HCT116 (cell line): ENCODE results near the gene SGK1. TPM values are rescaled to one million over a fixed set of nuclear protein-coding genes. Genes with fewer than 3 reads are reported as not detected.

ENCODE experiments used
- ATAC-seq: fragments of 200-7000 bp; cut with Tn5 transposase; 2 replicates; pipeline ENCODE4 v1.9.1; 2020; ENCODE audit warnings: mild to moderate bottlenecking, moderate library complexity
- BruUV-seq: library from RNA; stranded (reverse); fragments of 400-500 nt; replicated peaks from 2 replicates; lab custom pipeline; 2021; lab: Mats Ljungman, UMichigan
- CTCF ChIA-PET: fragments of 300-600 bp; sonication (Branson Sonifier 250); formaldehyde crosslinking; loops from one replicate; lab custom pipeline; 2021; ENCODE audit warnings: antibody characterized with exemption; lab: Charles Lee
- POLR2A ChIA-PET: fragments of 300-600, 350-600 bp; sonication (Branson Sonifier 250); formaldehyde crosslinking; loops from one replicate; lab custom pipeline; 2021; ENCODE audit warnings: antibody characterized with exemption; lab: Charles Lee
- RAD21 ChIA-PET, 2 experiments: fragments of 300-600 bp; sonication (Branson Sonifier 250); formaldehyde crosslinking; loops; one replicate each; lab custom pipeline; 2023; ENCODE audit warnings: low total read pairs in 2 of 2; ENCODE audit not compliant: uncharacterized antibody in 2 of 2, unreplicated experiment in 2 of 2, low non-redundant PET in 1 of 2; lab: Charles Lee
- DNase-seq: peaks from one replicate; pipeline ENCODE4 v3.0.0-alpha.2; 2010; ENCODE audit warnings: low read depth, low spot score
- H2AFZ ChIP-seq: fragments of 200-600 bp; shearing (Covaris generic), sonication (generic); 2 replicates; pipeline ENCODE4 v1.6.1; 2017; ENCODE audit warnings: low read depth, mixed run types, mixed read lengths, antibody characterized with exemption, low read length; ENCODE audit not compliant: poor library complexity, severe bottlenecking
- H3K27ac ChIP-seq: 2 replicates; pipeline ENCODE4 v1.5.1; 2012; ENCODE audit warnings: low read depth, low read length
- H3K27me3 ChIP-seq: fragments of 200-600 bp; sonication (generic); 2 replicates; pipeline ENCODE4 v1.6.1; 2016; ENCODE audit warnings: mixed run types, low read length, mixed read lengths; ENCODE audit not compliant: insufficient read depth
- H3K36me3 ChIP-seq, 2 experiments: fragments of 200-500 bp in 1 of 2; fragments of 200-600 bp in 1 of 2; sonication (Bioruptor generic) in 1 of 2; sonication (generic) in 1 of 2; 2 replicates each; pipeline versions ENCODE4 v1.5.1 to v1.6.1; 2014 to 2016; ENCODE audit warnings: low read length in 2 of 2, inconsistent platforms in 1 of 2, mixed read lengths in 1 of 2, mixed run types in 1 of 2; ENCODE audit not compliant: insufficient read depth in 2 of 2, control insufficient read depth in 1 of 2
- H3K4me1 ChIP-seq, 2 experiments: fragments of 200-600 bp in 1 of 2; sonication (generic) in 1 of 2; 2 replicates each; pipeline versions ENCODE4 v1.5.1 to v1.6.1; 2012 to 2017; ENCODE audit warnings: low read length in 2 of 2, inconsistent platforms in 1 of 2, mild to moderate bottlenecking in 1 of 2, mixed read lengths in 1 of 2, mixed run types in 1 of 2, moderate library complexity in 1 of 2; ENCODE audit not compliant: insufficient read depth in 2 of 2, control insufficient read depth in 1 of 2
- H3K4me2 ChIP-seq: fragments of 200-600 bp; sonication (generic); 2 replicates; pipeline ENCODE4 v1.6.1; 2017; ENCODE audit warnings: mixed run types, low read length, mixed read lengths
- H3K4me3 ChIP-seq, 2 experiments: fragments of 200-600 bp in 1 of 2; sonication (generic) in 1 of 2; replicated peaks in 1 of 2; 2 replicates each; pipeline ENCODE4 v1.5.1; 2011 to 2016; ENCODE audit warnings: low read length in 2 of 2, control low read depth in 1 of 2, low read depth in 1 of 2, mild to moderate bottlenecking in 1 of 2, mixed read lengths in 1 of 2, mixed run types in 1 of 2
- H3K79me2 ChIP-seq: fragments of 200-600 bp; sonication (generic); 2 replicates; pipeline ENCODE4 v1.6.1; 2017; ENCODE audit warnings: mild to moderate bottlenecking, mixed run types, low read length, moderate library complexity, mixed read lengths; ENCODE audit not compliant: insufficient read depth
- H3K9ac ChIP-seq: fragments of 200-600 bp; sonication (generic); 2 replicates; pipeline ENCODE4 v1.6.1; 2016; ENCODE audit warnings: low read length, mixed read lengths
- H3K9me2 ChIP-seq: fragments of 200-600 bp; sonication (generic), shearing (Covaris generic); 2 replicates; pipeline ENCODE4 v1.6.1; 2017; ENCODE audit warnings: mixed run types, mild to moderate bottlenecking, moderate library complexity; ENCODE audit not compliant: insufficient read depth
- H3K9me3 ChIP-seq, 2 experiments: fragments of 200-500 bp in 1 of 2; fragments of 200-600 bp in 1 of 2; sonication (Bioruptor generic) in 1 of 2; sonication (generic) in 1 of 2; 2 replicates each; pipeline ENCODE4 v1.6.1; 2014 to 2017; ENCODE audit warnings: low read length in 2 of 2, mixed read lengths in 2 of 2, inconsistent platforms in 1 of 2, low read depth in 1 of 2, mild to moderate bottlenecking in 1 of 2, mixed run types in 1 of 2, moderate library complexity in 1 of 2; ENCODE audit not compliant: control insufficient read depth in 1 of 2, insufficient read depth in 1 of 2
- H4K20me1 ChIP-seq: fragments of 200-600 bp; sonication (generic), shearing (Covaris generic); 2 replicates; pipeline ENCODE4 v1.6.1; 2017; ENCODE audit warnings: mixed run types, mild to moderate bottlenecking, moderate library complexity; ENCODE audit not compliant: insufficient read depth
- ATF3 ChIP-seq: IDR thresholded peaks from 2 replicates; pipeline ENCODE4 v1.6.1; 2012
- CTCF ChIP-seq, 3 experiments: fragments of 200-600 bp in 1 of 3; sonication (generic) in 1 of 3; IDR thresholded peaks in 2 of 3; conservative IDR thresholded peaks in 1 of 3; 2 replicates each; pipeline ENCODE4 v1.5.1; 2012 to 2017; ENCODE audit warnings: low read depth in 2 of 3, low read length in 2 of 3, antibody characterized with exemption in 1 of 3, borderline replicate concordance in 1 of 3, control low read depth in 1 of 3, mild to moderate bottlenecking in 1 of 3, mixed read lengths in 1 of 3, mixed run types in 1 of 3, moderate library complexity in 1 of 3; ENCODE audit not compliant: insufficient read depth in 1 of 3
- ELF1 ChIP-seq: IDR thresholded peaks from 2 replicates; pipeline ENCODE4 v1.6.1; 2012; ENCODE audit warnings: low read depth, borderline replicate concordance
- FOSL1 ChIP-seq: IDR thresholded peaks from 2 replicates; pipeline ENCODE4 v1.6.1; 2012; ENCODE audit warnings: low read depth
- POLR2A ChIP-seq: IDR thresholded peaks from 2 replicates; pipeline ENCODE4 v1.7.0; 2011; ENCODE audit warnings: borderline replicate concordance; ENCODE audit not compliant: insufficient read depth, insufficient read length; ENCODE audit errors: extremely low read depth
- REST ChIP-seq: IDR thresholded peaks from 2 replicates; pipeline ENCODE4 v1.6.1; 2012; ENCODE audit warnings: low read depth
- SP1 ChIP-seq: IDR thresholded peaks from 2 replicates; pipeline ENCODE4 v1.6.1; 2012; ENCODE audit warnings: low read depth
- SRF ChIP-seq: IDR thresholded peaks from 2 replicates; pipeline ENCODE4 v1.6.1; 2012; ENCODE audit warnings: low read depth
- YY1 ChIP-seq: IDR thresholded peaks from 2 replicates; pipeline ENCODE4 v1.6.1; 2011; ENCODE audit warnings: low read length, low read depth, moderate library complexity, mild to moderate bottlenecking; ENCODE audit not compliant: insufficient replicate concordance; ENCODE audit errors: extremely low read depth
- ZFX ChIP-seq: fragments of 450-650 bp; IDR thresholded peaks from 2 replicates; pipeline ENCODE4 v1.6.1; 2017
- intact Hi-C: fragments of 100-400 bp; cut with micrococcal nuclease; formaldehyde crosslinking; loops from 2 replicates; pipeline ENCODE4 v1.10.0; 2022
- total RNA-seq: library from RNA; stranded (reverse); gene quantifications from one replicate; pipeline ENCODE4 v1.2.1, GENCODE V29; 2021; ENCODE audit not compliant: unreplicated experiment
- TF ChIP-seq, protein P1 (sequence below): IDR thresholded peaks from 2 replicates; pipeline ENCODE4 v1.6.1; 2011; ENCODE audit warnings: mild to moderate bottlenecking, low read length, moderate library complexity; ENCODE audit not compliant: insufficient replicate concordance; ENCODE audit errors: extremely low read depth

Gene SGK1
- total RNA-seq, 1 experiment from 2014 or later, result 4.5 TPM

DNA sequence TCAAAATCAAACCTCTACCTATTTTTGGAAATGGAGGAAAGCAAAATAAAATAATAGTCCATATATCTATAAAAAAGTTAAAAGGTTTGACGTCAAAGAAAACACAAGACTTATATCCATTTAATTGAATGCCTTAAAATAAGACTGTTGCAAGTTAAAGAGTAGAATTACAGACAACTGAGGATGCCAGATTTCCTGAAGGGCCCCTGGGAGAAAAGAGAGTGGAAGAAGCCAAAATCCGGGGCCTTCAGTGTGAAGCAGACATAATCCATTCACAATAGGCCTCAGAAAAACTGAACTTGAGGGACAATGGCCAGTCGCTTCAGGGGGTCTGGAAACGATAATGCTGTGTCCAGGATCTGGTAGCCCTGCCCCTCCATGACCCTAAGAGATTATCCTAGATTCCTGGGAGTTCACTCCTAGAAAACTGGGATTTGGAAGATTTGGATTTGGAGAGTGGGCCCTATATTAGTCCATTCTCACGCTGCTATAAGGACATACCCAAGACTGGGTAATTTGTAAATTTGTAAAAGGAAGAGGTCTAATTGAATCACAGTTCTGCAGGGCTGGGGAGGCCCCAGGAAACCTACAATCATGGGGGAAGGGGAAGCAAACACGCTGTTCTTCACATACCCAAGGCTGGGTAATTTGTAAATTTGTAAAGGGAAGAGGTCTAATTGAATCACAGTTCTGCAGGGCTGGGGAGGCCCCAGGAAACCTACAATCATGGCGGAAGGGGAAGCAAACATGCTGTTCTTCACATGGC lies 171.5 kb downstream of the SGK1 start:
- H3K4me3 ChIP-seq, result no peak overlapping the region
- no peak overlapping the region for H3K9ac ChIP-seq
- no peak overlapping the region for H3K27ac ChIP-seq
- H2AFZ ChIP-seq, result no peak overlapping the region
- no peaks in the 10 kb centered on the region for H3K79me2 ChIP-seq
- no peak overlapping the region for H3K4me2 ChIP-seq
- no peaks in the 10 kb centered on the region for H3K9me2 ChIP-seq
- H4K20me1 ChIP-seq, result no peaks in the 10 kb centered on the region
- ChIA-PET CTCF (no interaction called here), RAD21 (no interaction called here), POLR2A (no interaction called here)
- intact Hi-C loops, result no loop called here
- ATAC-seq (no peak), DNase-seq (no peak)
- no peaks in the 10 kb centered on the region for H3K4me1 ChIP-seq
- TF ChIP-seq ATF3 (no peak), ZFX (no peak), REST (no peak), ELF1 (no peak), SRF (no peak), POLR2A (no peak), CTCF (IDR thresholded peaks at IDR 0.05 in 2 of 3, conservative IDR thresholded peaks at IDR 0.05 in 1 of 3; ENCODE audit: borderline replicate concordance in 1 of 3, insufficient read depth in 1 of 3, low read depth in 2 of 3, low read length in 2 of 3) (no peak), FOSL1 (no peak), SP1 (no peak), YY1 (no peak)
- TF ChIP-seq, protein P1, sequence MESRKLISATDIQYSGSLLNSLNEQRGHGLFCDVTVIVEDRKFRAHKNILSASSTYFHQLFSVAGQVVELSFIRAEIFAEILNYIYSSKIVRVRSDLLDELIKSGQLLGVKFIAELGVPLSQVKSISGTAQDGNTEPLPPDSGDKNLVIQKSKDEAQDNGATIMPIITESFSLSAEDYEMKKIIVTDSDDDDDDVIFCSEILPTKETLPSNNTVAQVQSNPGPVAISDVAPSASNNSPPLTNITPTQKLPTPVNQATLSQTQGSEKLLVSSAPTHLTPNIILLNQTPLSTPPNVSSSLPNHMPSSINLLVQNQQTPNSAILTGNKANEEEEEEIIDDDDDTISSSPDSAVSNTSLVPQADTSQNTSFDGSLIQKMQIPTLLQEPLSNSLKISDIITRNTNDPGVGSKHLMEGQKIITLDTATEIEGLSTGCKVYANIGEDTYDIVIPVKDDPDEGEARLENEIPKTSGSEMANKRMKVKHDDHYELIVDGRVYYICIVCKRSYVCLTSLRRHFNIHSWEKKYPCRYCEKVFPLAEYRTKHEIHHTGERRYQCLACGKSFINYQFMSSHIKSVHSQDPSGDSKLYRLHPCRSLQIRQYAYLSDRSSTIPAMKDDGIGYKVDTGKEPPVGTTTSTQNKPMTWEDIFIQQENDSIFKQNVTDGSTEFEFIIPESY, result no peak
- TF ChIP-seq, all 23 proteins: peak for 0
- no peaks in the 10 kb centered on the region for H3K27me3 ChIP-seq
- no peaks in the 10 kb centered on the region for H3K36me3 ChIP-seq
- no peaks in the 10 kb centered on the region for H3K9me3 ChIP-seq
- no TSS peak for BruUV-seq
